ENCODE measurements around the gene ATP1A4.
"Not testable (repeated sequence)": the region's sequence is repeated elsewhere in the genome, so short reads cannot be mapped to it uniquely, and the experiment has no call there.

ATP1A4 gene

GRCh38 chr1:160122978-160123495, 28.4 kb upstream of the ATP1A4 start:
- no peak overlapping the region for H3K4me3 ChIP-seq (ENCODE audit: low read depth, low read length)
- TF ChIP-seq CTCF (IDR thresholded peaks at IDR 0.05; ENCODE audit: control insufficient read depth, extremely low read depth, insufficient read depth) = no peak
- no peak for DNase-seq (ENCODE audit: low read depth)

GRCh38 chr1:160123726-160124125, 27.7 kb upstream of the ATP1A4 start:
- no peak for DNase-seq (ENCODE audit: low read depth)
- no peak for TF ChIP-seq CTCF (IDR thresholded peaks at IDR 0.05; ENCODE audit: control insufficient read depth, extremely low read depth, insufficient read depth)
- H3K4me3 ChIP-seq (ENCODE audit: low read depth, low read length) = no peak overlapping the region

GRCh38 chr1:160124705-160125478, 26.5 kb upstream of the ATP1A4 start:
- no peak overlapping the region for H3K4me3 ChIP-seq (ENCODE audit: low read depth, low read length)
- TF ChIP-seq CTCF (IDR thresholded peaks at IDR 0.05; ENCODE audit: control insufficient read depth, extremely low read depth, insufficient read depth) = no peak
- DNase-seq (ENCODE audit: low read depth) = no peak

- no peak for DNase-seq (ENCODE audit: low read depth)
- H3K4me3 ChIP-seq (ENCODE audit: low read depth, low read length) = no peak overlapping the region
- TF ChIP-seq CTCF (IDR thresholded peaks at IDR 0.05; ENCODE audit: control insufficient read depth, extremely low read depth, insufficient read depth) = no peak
These were observed 25.7 kb upstream of the ATP1A4 start for GRCh38 chr1:160125746-160126145.

GRCh38 chr1:160126342-160126741, 25.1 kb upstream of the ATP1A4 start:
- H3K4me3 ChIP-seq (ENCODE audit: low read depth, low read length); DNase-seq (ENCODE audit: low read depth): not testable (repeated sequence)

GRCh38 chr1:160127381-160127780, 24.0 kb upstream of the ATP1A4 start:
- no peak overlapping the region for H3K4me3 ChIP-seq (ENCODE audit: low read depth, low read length)
- no peak for TF ChIP-seq CTCF (IDR thresholded peaks at IDR 0.05; ENCODE audit: control insufficient read depth, extremely low read depth, insufficient read depth)
- no peak for DNase-seq (ENCODE audit: low read depth)

GRCh38 chr1:160127865-160128523, 23.4 kb upstream of the ATP1A4 start:
- H3K4me3 ChIP-seq (ENCODE audit: low read depth, low read length) = no peak overlapping the region
- no peak for TF ChIP-seq CTCF (IDR thresholded peaks at IDR 0.05; ENCODE audit: control insufficient read depth, extremely low read depth, insufficient read depth)
- no peak for DNase-seq (ENCODE audit: low read depth)

Data from LNCaP clone FGC (cell line).